HG03571 (cell line): ENCODE measurements around the gene AHSA1.

Experiments used
- ATAC-seq: cut with Tn5 transposase; IDR thresholded peaks from one replicate; pipeline ENCODE4 v1.9.1; 2021; ENCODE audit not compliant: unreplicated experiment

Gene AHSA1

DNA sequence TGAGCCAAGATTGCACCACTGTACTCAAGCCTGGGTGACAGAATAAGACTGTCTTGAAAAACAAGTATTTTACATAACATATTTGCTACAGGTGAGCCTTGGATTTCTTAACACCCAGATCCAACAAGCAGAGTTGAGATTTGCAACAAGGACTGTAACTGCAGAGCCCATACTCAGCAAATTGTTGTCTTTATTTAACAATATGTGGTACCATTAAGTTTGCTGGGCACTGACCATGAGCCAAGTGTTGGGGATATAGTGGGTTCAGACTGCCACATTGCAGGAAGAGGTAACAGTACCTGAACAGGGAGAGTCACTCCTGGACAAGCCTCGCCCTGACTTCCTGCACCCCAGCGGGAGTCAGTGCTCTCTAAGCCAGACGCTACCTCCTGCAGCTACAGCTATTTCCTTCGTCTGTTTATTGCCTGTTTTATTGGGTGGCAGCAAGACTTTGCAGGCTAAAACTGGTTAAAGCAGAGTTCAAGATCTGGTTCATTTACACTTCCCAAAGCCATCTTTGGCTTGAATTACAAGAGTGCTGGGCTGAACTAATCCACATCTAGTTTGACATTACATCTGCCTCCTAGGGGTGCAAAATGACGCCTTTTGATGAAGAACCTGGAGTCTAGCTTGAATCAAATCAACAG is 12.5 kb downstream of the AHSA1 start:
- no peak for ATAC-seq

DNA sequence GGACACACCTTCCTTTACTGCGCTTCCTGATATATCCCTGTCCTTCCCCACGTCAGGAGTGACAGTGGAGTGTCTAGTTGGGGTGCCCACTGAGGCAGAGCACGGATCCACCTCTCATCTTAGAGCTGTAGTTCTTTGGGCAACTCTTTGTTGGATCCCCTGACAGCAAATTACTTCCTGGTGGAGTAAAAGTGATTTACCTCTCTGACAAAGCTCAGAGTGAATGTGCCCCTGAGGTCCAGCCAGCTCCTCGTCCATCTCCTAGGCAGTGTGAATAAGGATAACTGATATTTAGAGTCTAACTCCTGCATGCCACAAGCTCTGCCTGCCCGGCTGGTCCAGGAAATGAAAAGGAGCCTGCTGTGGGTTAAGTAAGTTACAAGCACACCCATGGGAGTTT is 16.0 kb downstream of the AHSA1 start:
- ATAC-seq, result no peak

GRCh38 chr14:77474479-77475177 is 16.7 kb downstream of the AHSA1 start:
- ATAC-seq, result no peak

- ATAC-seq, result no peak
These were observed 17.7 kb downstream of the AHSA1 start for GRCh38 chr14:77475432-77476115.

DNA sequence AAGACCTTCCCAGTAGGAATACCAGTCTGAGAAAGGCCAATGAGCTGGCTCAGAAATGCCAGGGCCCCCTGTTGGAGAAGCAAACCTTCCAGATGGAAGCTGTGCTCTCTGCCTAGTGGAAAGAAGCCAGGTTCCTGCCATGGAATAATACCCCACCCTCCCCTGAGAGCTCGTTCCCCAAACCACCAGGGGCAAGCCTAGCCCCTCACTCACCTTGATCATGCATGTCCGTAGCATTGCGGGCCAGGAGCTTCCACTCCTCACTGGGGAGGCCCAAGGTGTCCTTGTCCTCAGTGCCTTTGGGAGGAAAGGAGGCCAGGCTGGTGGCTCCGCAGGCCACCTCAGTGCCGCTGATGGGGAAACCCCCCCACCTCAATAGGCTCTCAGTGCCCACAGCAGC is 20.1 kb downstream of the AHSA1 start:
- no peak for ATAC-seq

- peak; percentile 71 for ATAC-seq
These were observed 20.9 kb downstream of the AHSA1 start for GRCh38 chr14:77478796-77479195.

DNA sequence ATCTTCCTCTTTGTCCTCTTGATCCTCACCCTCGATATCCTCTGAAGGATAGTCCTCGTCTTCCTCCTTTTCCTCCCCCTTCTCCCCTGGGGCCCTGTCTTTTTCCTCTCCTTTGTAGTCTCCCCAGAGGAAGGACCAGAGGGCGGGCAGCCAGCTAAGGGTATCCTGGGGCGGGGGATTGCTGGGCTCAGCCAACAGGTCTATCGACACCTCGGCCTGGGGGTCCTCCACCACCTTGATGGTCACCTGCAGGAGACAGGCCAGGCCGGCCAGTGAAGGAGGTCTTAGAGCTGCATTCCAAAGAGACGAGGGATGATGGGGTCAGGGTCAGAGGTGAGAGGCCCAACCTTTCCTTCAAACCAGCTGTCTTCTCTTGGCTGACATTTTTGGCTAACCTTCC is 24.5 kb downstream of the AHSA1 start:
- ATAC-seq, result no peak

GRCh38 chr14:77485256-77485655 is 27.4 kb downstream of the AHSA1 start:
- ATAC-seq, result no peak

DNA sequence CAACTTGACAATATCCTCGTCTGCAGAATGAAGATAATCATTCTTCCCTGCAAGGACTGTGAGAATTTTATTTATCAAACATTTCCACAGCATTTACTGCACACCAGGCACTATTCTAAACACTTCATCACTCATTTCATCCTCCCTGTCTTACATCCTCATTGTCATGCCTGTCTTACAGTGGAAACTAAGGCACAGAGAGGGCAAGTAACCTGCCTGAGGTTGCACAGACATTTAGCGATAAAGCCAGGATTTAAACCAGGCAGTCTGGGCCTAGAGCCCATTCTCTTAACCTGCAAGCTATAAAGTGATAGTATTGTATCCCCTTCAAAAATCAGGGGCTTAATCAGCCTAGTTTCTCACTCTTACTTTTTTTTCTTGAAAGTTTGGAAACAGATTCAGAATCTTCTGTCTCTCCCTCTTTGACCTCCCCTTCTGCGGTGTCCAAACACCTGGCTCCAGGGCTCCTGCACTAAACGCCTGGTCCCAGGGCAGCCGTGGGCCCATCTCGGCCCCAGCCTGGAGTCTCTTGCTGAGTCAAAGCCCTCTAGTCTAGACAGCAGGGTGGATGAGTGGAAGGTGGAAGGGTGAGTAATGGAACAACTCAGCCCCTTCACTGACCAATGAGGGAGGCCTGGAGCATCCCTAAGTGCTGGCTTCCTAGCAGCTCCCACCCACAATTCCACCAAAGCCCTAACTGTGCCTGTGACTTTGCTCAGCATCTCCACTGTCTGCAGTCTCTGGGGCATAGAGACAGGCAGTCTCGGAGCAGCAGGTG is 28.2 kb downstream of the AHSA1 start:
- no peak for ATAC-seq

DNA sequence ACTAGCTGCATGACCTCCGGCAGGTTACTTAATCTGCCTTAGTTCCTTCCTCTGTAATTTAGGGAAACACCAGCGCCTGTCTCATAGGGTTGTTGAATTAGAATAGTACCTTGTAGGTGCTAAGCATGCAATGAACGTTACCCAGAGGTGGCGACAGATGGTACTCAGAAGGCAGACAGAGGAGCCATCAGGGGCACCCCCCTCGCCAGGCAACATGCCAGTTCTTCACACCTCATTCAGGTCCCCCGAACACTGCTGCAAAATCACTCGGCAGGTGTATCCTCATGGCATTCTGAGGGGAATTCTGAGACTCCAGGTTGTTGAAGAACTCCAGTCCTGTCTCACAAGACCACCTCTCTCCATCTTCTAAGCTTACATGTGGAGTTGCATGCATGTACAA is 30.7 kb downstream of the AHSA1 start:
- no peak for ATAC-seq

DNA sequence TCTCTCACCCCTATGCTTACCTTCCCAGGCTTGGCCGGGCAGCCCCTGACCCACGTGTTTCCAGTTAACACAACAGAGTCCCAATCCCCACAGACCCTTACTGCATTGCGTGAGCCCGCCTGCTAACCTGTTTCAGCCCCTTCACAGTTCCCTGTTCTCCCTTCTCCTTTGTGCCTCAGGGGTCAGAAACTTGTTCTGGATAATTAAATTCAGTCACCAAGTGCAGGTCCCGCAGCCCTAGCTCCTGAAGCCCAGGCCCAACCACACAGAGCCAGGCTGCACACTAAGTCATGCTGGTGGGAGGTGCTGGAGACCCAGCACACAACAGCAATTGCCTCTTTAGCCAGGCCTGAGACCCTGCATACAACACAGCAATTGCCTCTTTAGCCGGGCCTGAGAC is 31.1 kb downstream of the AHSA1 start:
- no peak for ATAC-seq

- no peak for ATAC-seq
These were observed 32.6 kb downstream of the AHSA1 start for GRCh38 chr14:77490347-77490986.

- no peak for ATAC-seq
These were observed 33.2 kb downstream of the AHSA1 start for GRCh38 chr14:77491056-77491455.

GRCh38 chr14:77495334-77495733 is 37.4 kb downstream of the AHSA1 start:
- no peak for ATAC-seq

- no peak for ATAC-seq
These were observed 40.5 kb downstream of the AHSA1 start, which contains the start of gene ISM2 for GRCh38 chr14:77498120-77498979. TSS of gene ISM2 (minus strand) at chr14:77498816. CDS start at chr14:77498793, 23 bp downstream.

GRCh38 chr14:77498984-77499527 is 41.2 kb downstream of the AHSA1 start:
- ATAC-seq, result no peak

- no peak for ATAC-seq
These were observed 44.4 kb downstream of the AHSA1 start for GRCh38 chr14:77502109-77502782.

- ATAC-seq, result no peak
These were observed 45.2 kb downstream of the AHSA1 start for GRCh38 chr14:77503138-77503537.

GRCh38 chr14:77505031-77505430 is 47.1 kb downstream of the AHSA1 start:
- ATAC-seq, result no peak
